DND-41 (cell line): ENCODE results near the gene TEX51.

Source experiments
- CTCF ChIP-seq: IDR thresholded peaks from 2 replicates; pipeline ENCODE4 v1.5.1; 2012; ENCODE audit warnings: borderline replicate concordance, low read length, moderate library complexity, mild to moderate bottlenecking; ENCODE audit not compliant: poor library complexity, severe bottlenecking; ENCODE audit errors: extremely low read depth
- EZH2 ChIP-seq: IDR thresholded peaks from 3 replicates; pipeline ENCODE4 v1.6.1; 2012; ENCODE audit warnings: borderline replicate concordance, low read depth, mild to moderate bottlenecking, moderate library complexity, low read length, inconsistent platforms; ENCODE audit not compliant: severe bottlenecking

GRCh38 chr2:126932529-126932928, 33.8 kb downstream of the TEX51 start:
- TF ChIP-seq CTCF (no peak), EZH2 (no peak)
